IMR-90 (cell line): ENCODE measurements around the gene SNX33. TPM values are rescaled to one million over a fixed set of nuclear protein-coding genes. Genes with fewer than 3 reads are reported as not detected.

Experiments used
- ATAC-seq: fragments of 200-7000 bp; cut with Tn5 transposase; 2 replicates; pipeline ENCODE4 v1.9.1; 2020; ENCODE audit warnings: low read depth, mild to moderate bottlenecking, moderate library complexity
- BruUV-seq: library from RNA; stranded (reverse); fragments of 400-500 nt; replicated peaks from 2 replicates; lab custom pipeline; 2021; lab: Mats Ljungman, UMichigan
- CTCF ChIA-PET: fragments of 300-600 bp; formaldehyde crosslinking; extraction: SDS; loops from one replicate; lab custom pipeline; 2021; ENCODE audit warnings: antibody characterized with exemption; lab: Yijun Ruan, JAX
- POLR2A ChIA-PET: fragments of 300-600 bp; sonication (Branson Sonifier 250); formaldehyde crosslinking; loops from one replicate; lab custom pipeline; 2022; ENCODE audit warnings: antibody characterized with exemption; ENCODE audit not compliant: unreplicated experiment; lab: Charles Lee
- DNase-seq: peaks from one replicate; pipeline ENCODE4 v3.0.0; 2013
- H2AFZ ChIP-seq: replicated peaks from 2 replicates; pipeline ENCODE3; 2013; ENCODE audit warnings: low read length, mild to moderate bottlenecking; ENCODE audit not compliant: poor library complexity
- H2AK5ac ChIP-seq: 2 replicates; pipeline ENCODE4 v1.6.1; 2013; ENCODE audit warnings: low read depth, low read length, inconsistent platforms
- H2AK9ac ChIP-seq: replicated peaks from 2 replicates; pipeline ENCODE3; 2013; ENCODE audit warnings: mild to moderate bottlenecking, low read depth, low read length, moderate library complexity; ENCODE audit not compliant: poor library complexity
- H2BK120ac ChIP-seq: 2 replicates; pipeline ENCODE4 v1.6.1; 2013; ENCODE audit warnings: low read depth, low read length, inconsistent platforms
- H2BK15ac ChIP-seq: 3 replicates; pipeline ENCODE4 v1.6.1; 2013; ENCODE audit warnings: low read depth, low read length, inconsistent platforms
- H2BK20ac ChIP-seq: 2 replicates; pipeline ENCODE4 v1.6.1; 2013; ENCODE audit warnings: low read depth, mild to moderate bottlenecking, inconsistent platforms, low read length, moderate library complexity
- H2BK5ac ChIP-seq: 2 replicates; pipeline ENCODE4 v1.6.1; 2013; ENCODE audit warnings: mild to moderate bottlenecking, low read depth, low read length, inconsistent platforms; ENCODE audit not compliant: poor library complexity, severe bottlenecking
- H3K14ac ChIP-seq: replicated peaks from 2 replicates; pipeline ENCODE4 v1.6.1; 2013; ENCODE audit warnings: low read depth, low read length, inconsistent platforms
- H3K18ac ChIP-seq: 2 replicates; pipeline ENCODE4 v1.6.1; 2013; ENCODE audit warnings: low read depth, low read length, control low read depth
- H3K23ac ChIP-seq: 2 replicates; pipeline ENCODE4 v1.6.1; 2013; ENCODE audit warnings: low read depth, low read length, inconsistent platforms
- H3K27ac ChIP-seq: 2 replicates; pipeline ENCODE4 v1.5.1; 2013; ENCODE audit warnings: mild to moderate bottlenecking, control low read depth, low read length; ENCODE audit not compliant: insufficient read depth
- H3K27me3 ChIP-seq: 2 replicates; pipeline ENCODE4 v1.6.1; 2013; ENCODE audit warnings: low read length; ENCODE audit not compliant: control insufficient read depth, insufficient read depth
- H3K36me3 ChIP-seq: 2 replicates; pipeline ENCODE4 v1.6.1; 2013; ENCODE audit warnings: low read length, mixed read lengths; ENCODE audit not compliant: control insufficient read depth, insufficient read depth
- H3K4ac ChIP-seq: 2 replicates; pipeline ENCODE4 v1.6.1; 2013; ENCODE audit warnings: low read depth, low read length, inconsistent platforms
- H3K4me1 ChIP-seq: 2 replicates; pipeline ENCODE4 v1.6.1; 2013; ENCODE audit warnings: low read length, mixed read lengths; ENCODE audit not compliant: control insufficient read depth, insufficient read depth
- H3K4me2 ChIP-seq: 2 replicates; pipeline ENCODE4 v1.6.1; 2013; ENCODE audit warnings: low read depth, mild to moderate bottlenecking, control low read depth, low read length, moderate library complexity
- H3K4me3 ChIP-seq: 2 replicates; pipeline ENCODE4 v1.5.1; 2013; ENCODE audit warnings: low read depth, mild to moderate bottlenecking, control low read depth, low read length, moderate library complexity; ENCODE audit not compliant: insufficient read depth
- H3K56ac ChIP-seq: 2 replicates; pipeline ENCODE4 v1.6.1; 2013; ENCODE audit warnings: low read length, inconsistent platforms; ENCODE audit not compliant: insufficient read depth; ENCODE audit errors: extremely low read depth
- H3K79me1 ChIP-seq, 2 experiments: 2 replicates each; pipeline ENCODE4 v1.6.1; 2013; ENCODE audit warnings: low read length in 2 of 2, inconsistent platforms in 1 of 2, low read depth in 1 of 2
- H3K9ac ChIP-seq: 2 replicates; pipeline ENCODE4 v1.6.1; 2013; ENCODE audit warnings: low read depth, low read length, control low read depth
- H3K9me1 ChIP-seq: 2 replicates; pipeline ENCODE4 v1.6.1; 2013; ENCODE audit warnings: low read length, inconsistent platforms; ENCODE audit not compliant: insufficient read depth
- H3K9me3 ChIP-seq: 2 replicates; pipeline ENCODE4 v1.6.1; 2013; ENCODE audit warnings: low read length; ENCODE audit not compliant: control insufficient read depth, insufficient read depth
- H4K20me1 ChIP-seq: 2 replicates; pipeline ENCODE4 v1.6.1; 2013; ENCODE audit warnings: low read length, inconsistent platforms; ENCODE audit not compliant: insufficient read depth
- H4K5ac ChIP-seq: 2 replicates; pipeline ENCODE4 v1.6.1; 2013; ENCODE audit warnings: mild to moderate bottlenecking, low read depth, low read length, control low read depth
- H4K8ac ChIP-seq, 2 experiments: 2 replicates each; pipeline ENCODE4 v1.6.1; 2013; ENCODE audit warnings: low read depth in 2 of 2, low read length in 2 of 2, control low read depth in 1 of 2, inconsistent platforms in 1 of 2
- H4K91ac ChIP-seq: 2 replicates; pipeline ENCODE4 v1.6.1; 2013; ENCODE audit warnings: low read depth, low read length, inconsistent platforms; ENCODE audit not compliant: insufficient read depth
- BHLHE40 ChIP-seq: fragments of 150-350 bp; IDR thresholded peaks from 2 replicates; pipeline ENCODE4 v1.6.1; 2016; ENCODE audit warnings: mild to moderate bottlenecking, low read depth, low read length
- CEBPB ChIP-seq: IDR thresholded peaks from 2 replicates; pipeline ENCODE4 v1.6.1; 2012; ENCODE audit warnings: low read depth, low read length, improper control_type of control experiment
- FOS ChIP-seq: fragments of 150-350 bp; IDR thresholded peaks from 2 replicates; pipeline ENCODE4 v1.6.1; 2016; ENCODE audit warnings: low read depth, low read length
- MAFK ChIP-seq: IDR thresholded peaks from 2 replicates; pipeline ENCODE4 v1.6.1; 2012; ENCODE audit warnings: low read depth, low read length, improper control_type of control experiment
- MXI1 ChIP-seq: IDR thresholded peaks from 2 replicates; pipeline ENCODE4 v1.6.1; 2012; ENCODE audit warnings: low read depth, mild to moderate bottlenecking, low read length, moderate library complexity, borderline replicate concordance
- POLR2A ChIP-seq: IDR thresholded peaks from 2 replicates; pipeline ENCODE4 v1.6.1; 2012; ENCODE audit warnings: mild to moderate bottlenecking, low read depth, low read length
- RAD21 ChIP-seq: IDR thresholded peaks from 2 replicates; pipeline ENCODE4 v1.6.1; 2012; ENCODE audit warnings: low read length, improper control_type of control experiment
- RCOR1 ChIP-seq: IDR thresholded peaks from 2 replicates; pipeline ENCODE4 v1.6.1; 2012; ENCODE audit warnings: mild to moderate bottlenecking, low read length, improper control_type of control experiment; ENCODE audit not compliant: insufficient replicate concordance
- SMC3 ChIP-seq: fragments of 150-350 bp; IDR thresholded peaks from 2 replicates; pipeline ENCODE4 v1.6.1; 2016; ENCODE audit warnings: low read depth, mild to moderate bottlenecking, antibody characterized with exemption, low read length, moderate library complexity
- WGBS, 2 experiments: methylation state at CpG; one replicate each; pipeline versions ENCODE4 v1.1.5 to v1.1.7; 2013; ENCODE audit warnings: missing lambda C conversion rate in 2 of 2; ENCODE audit not compliant: insufficient read length in 1 of 2; ENCODE audit errors: extremely low coverage in 2 of 2; 5-methylcytosine and 5-hydroxymethylcytosine counted together
- dilution Hi-C: fragments of 300-500 bp; cut with HindIII; formaldehyde crosslinking; loops from one replicate; pipeline ENCODE4 v1.14.3; 2018; ENCODE audit warnings: low sequenced_read_pairs; ENCODE audit not compliant: unreplicated experiment
- in situ Hi-C: fragments of 300-500 bp; cut with MboI; formaldehyde crosslinking; loops from 3 replicates; pipeline ENCODE4 v1.14.3; 2019; ENCODE audit warnings: low sequenced_read_pairs, inconsistent platforms, mixed read lengths
- intact Hi-C: fragments of 100-400 bp; cut with micrococcal nuclease; formaldehyde crosslinking; loops from 2 replicates; pipeline ENCODE4 v1.10.0; 2022
- polyA plus RNA-seq, 3 experiments: library from polyadenylated mRNA; depleted of rRNA; stranded (reverse); fragments of >200 nt; gene quantifications; 2 replicates each; pipeline ENCODE4 v1.2.3, GENCODE V29; 2012; ENCODE audit warnings: low replicate concordance in 1 of 3
- total RNA-seq: library from RNA; depleted of rRNA; stranded (reverse); fragments of >200 nt; gene quantifications from 2 replicates; pipeline ENCODE4 v1.2.3, GENCODE V29; 2012
- TF ChIP-seq, protein P1 (sequence below): fragments of 150-350 bp; IDR thresholded peaks from 2 replicates; pipeline ENCODE4 v1.6.1; 2017; ENCODE audit warnings: mild to moderate bottlenecking, antibody characterized with exemption, low read length, low read depth

Gene SNX33
- total and polyA plus RNA-seq, 2 of the 4 experiments (the other 2 are of a cell fraction), result 12.7 to 14.6 TPM

- TF ChIP-seq POLR2A, result no peak
- no peak for TF ChIP-seq FOS
Measured at GRCh38 chr15:75659928-75660645, 12.4 kb downstream of the SNX33 start (continued).

DNA sequence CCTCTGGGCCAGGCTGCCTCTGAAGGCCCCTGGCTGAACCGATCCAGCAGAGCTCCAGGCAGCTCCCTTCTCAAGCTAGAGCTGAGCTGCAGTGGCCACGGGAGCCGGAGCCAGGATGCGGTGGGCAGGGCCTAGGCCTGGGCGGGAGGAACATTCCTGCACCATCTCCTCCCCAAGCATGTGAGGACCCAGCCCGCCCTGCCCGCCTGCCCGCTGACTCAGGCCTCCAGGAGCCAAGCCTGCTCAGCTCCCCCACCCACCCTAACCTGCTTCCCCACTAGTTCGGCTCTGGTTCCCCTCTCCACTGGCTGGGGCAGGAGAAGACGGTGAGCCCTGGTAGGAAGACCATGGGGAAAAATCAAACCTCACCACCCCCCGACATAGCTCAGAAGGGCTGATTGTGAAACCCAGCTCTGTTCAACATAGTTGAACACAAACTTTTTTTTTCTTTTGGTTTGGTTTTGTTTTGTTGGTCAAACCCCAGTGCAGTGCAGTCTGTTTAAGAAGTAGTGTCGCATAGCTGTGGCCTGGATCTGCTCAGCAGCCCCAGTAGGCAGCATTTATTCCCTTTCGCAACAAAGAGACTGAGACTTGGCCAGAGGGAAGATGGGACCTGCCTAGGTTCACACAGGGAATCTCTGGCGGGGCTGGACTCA is 13.5 kb downstream of the SNX33 start:
- no TSS peak for BruUV-seq
- dilution Hi-C loops (no loop called here), in situ Hi-C loops (loop anchor here (10.0 kb wide), 1 partner anchor 64 kb away; a partner anchor contains a TSS), intact Hi-C loops (loop anchor here (1.0 to 2.0 kb wide), 2 partner anchors 13 to 22 kb away; no protein-coding TSS in a partner anchor)
- H4K91ac ChIP-seq, result peak overlapping the region; percentile 97
- DNase-seq (peak; percentile 91), ATAC-seq (peak; percentile 98)
- H3K18ac ChIP-seq, result peak overlapping the region; percentile 68
- WGBS, 2 experiments, result 7% methylated on average over 3 of the region's 14 CpGs; no CpG with 5 or more reads in 1 of the 2 experiments
- H3K9me3 ChIP-seq, result no peaks in the 10 kb centered on the region
- peak overlapping the region; percentile 95 for H2BK5ac ChIP-seq
- peak overlapping the region; percentile 89 for H4K5ac ChIP-seq
- H2AFZ ChIP-seq, result peak overlapping the region; percentile 54
- H3K4me1 ChIP-seq, result peaks cover 20% of the 10 kb centered on the region
- peaks cover 39% of the 10 kb centered on the region for H3K36me3 ChIP-seq
- ChIA-PET CTCF (interaction anchor here (1.0 kb wide), 1 partner anchor 204 kb away, joined by 3 read pairs; no protein-coding TSS in a partner anchor), POLR2A (interaction anchor here (0.6 to 1.0 kb wide), 3 partner anchors 11 to 14 kb away, joined by 3 read pairs; partner anchors contain the start of gene SNX33)
- peak overlapping the region; percentile 96 for H2AK5ac ChIP-seq
- no peak overlapping the region for H3K4me3 ChIP-seq
- peak overlapping the region; percentile 98 for H3K4ac ChIP-seq
- peaks cover 31% of the 10 kb centered on the region for H3K9me1 ChIP-seq
- H2BK15ac ChIP-seq, result peak overlapping the region; percentile 92; the same call in 2 of the 3 replicates
- H2BK120ac ChIP-seq, result peak overlapping the region; percentile 94
- H3K14ac ChIP-seq, result peak overlapping the region; percentile 97
- H3K79me1 ChIP-seq, result peaks cover 18 to 92% of the 10 kb centered on the region in 2 experiments
- H3K4me2 ChIP-seq, result peak overlapping the region; percentile 61
- peaks cover 31% of the 10 kb centered on the region for H4K20me1 ChIP-seq
- peak overlapping the region; percentile 97 for H2AK9ac ChIP-seq
- peak overlapping the region; percentile 50 for H3K9ac ChIP-seq
- peak overlapping the region; percentile 71 for H3K56ac ChIP-seq
- peak overlapping the region; percentile 86 for H3K27ac ChIP-seq
- H2BK20ac ChIP-seq, result peak overlapping the region; percentile 83
- peak overlapping the region; percentile 94 for H3K23ac ChIP-seq
- H3K27me3 ChIP-seq, result no peaks in the 10 kb centered on the region
- TF ChIP-seq MXI1 (0 out of 2 replicates have a peak, but pooled peaks have one; percentile 38), SMC3 (no peak), BHLHE40 (peak; percentile 52; the same call in 1 of the 2 replicates), MAFK (peak; percentile 10; the same call in 1 of the 2 replicates), RCOR1 (peak; percentile 24), POLR2A (peak; percentile 80; the same call in 1 of the 2 replicates), CEBPB (peak; percentile 62), RAD21 (no peak)
- TF ChIP-seq, protein P1, sequence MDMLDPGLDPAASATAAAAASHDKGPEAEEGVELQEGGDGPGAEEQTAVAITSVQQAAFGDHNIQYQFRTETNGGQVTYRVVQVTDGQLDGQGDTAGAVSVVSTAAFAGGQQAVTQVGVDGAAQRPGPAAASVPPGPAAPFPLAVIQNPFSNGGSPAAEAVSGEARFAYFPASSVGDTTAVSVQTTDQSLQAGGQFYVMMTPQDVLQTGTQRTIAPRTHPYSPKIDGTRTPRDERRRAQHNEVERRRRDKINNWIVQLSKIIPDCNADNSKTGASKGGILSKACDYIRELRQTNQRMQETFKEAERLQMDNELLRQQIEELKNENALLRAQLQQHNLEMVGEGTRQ, result peak; percentile 26; the same call in 1 of the 2 replicates
- peak overlapping the region; percentile 88 to 89 for H4K8ac ChIP-seq
